OCI-LY3 (cell line): ENCODE results near the gene COL6A5.

ENCODE experiments used
- H2AFZ ChIP-seq: fragments of 200-600, 300-600 bp; shearing (Covaris generic); 2 replicates; pipeline ENCODE4 v1.6.0; 2014; ENCODE audit warnings: antibody characterized with exemption, low read depth, low read length
- H3K27ac ChIP-seq: fragments of 200-600, 300-600 bp; sonication (generic); 2 replicates; pipeline ENCODE4 v1.5.1; 2014; ENCODE audit warnings: mild to moderate bottlenecking, low read length, moderate library complexity, mixed read lengths
- H3K27me3 ChIP-seq: fragments of 200-600, 300-600 bp; sonication (generic); 2 replicates; pipeline ENCODE4 v1.6.1; 2014; ENCODE audit warnings: low read depth, low read length, mixed read lengths
- H3K36me3 ChIP-seq: fragments of 200-600, 300-600 bp; sonication (generic); replicated peaks from 2 replicates; pipeline ENCODE3; 2014; ENCODE audit warnings: low read depth, low read length, mixed read lengths
- H3K4me1 ChIP-seq: fragments of 300-600, 200-600 bp; sonication (generic); 2 replicates; pipeline ENCODE4 v1.6.1; 2014; ENCODE audit warnings: low read length, mixed read lengths
- H3K4me2 ChIP-seq: fragments of 200-600, 300-600 bp; sonication (generic); 2 replicates; pipeline ENCODE4 v1.6.1; 2014; ENCODE audit warnings: low read length, mixed read lengths
- H3K4me3 ChIP-seq: fragments of 300-600, 200-600 bp; sonication (generic); 2 replicates; pipeline ENCODE4 v1.5.1; 2014; ENCODE audit warnings: antibody characterized with exemption, mild to moderate bottlenecking, low read length, moderate library complexity
- H3K79me2 ChIP-seq: fragments of 300-600, 200-600 bp; shearing (Covaris generic); 2 replicates; pipeline ENCODE4 v1.6.1; 2014; ENCODE audit warnings: mild to moderate bottlenecking, low read length, mixed read lengths
- H3K9ac ChIP-seq: fragments of 300-600, 200-600 bp; shearing (Covaris generic); 2 replicates; pipeline ENCODE4 v1.6.0; 2014; ENCODE audit warnings: mild to moderate bottlenecking, low read length, moderate library complexity
- H3K9me3 ChIP-seq: fragments of 200-600, 300-600 bp; shearing (Covaris generic); 2 replicates; pipeline ENCODE4 v1.6.1; 2014; ENCODE audit warnings: low read length, mixed read lengths; ENCODE audit not compliant: insufficient read depth
- H4K20me1 ChIP-seq: fragments of 200-600, 300-600 bp; sonication (generic); 2 replicates; pipeline ENCODE4 v1.6.1; 2016; ENCODE audit warnings: low read length, mixed read lengths; ENCODE audit not compliant: insufficient read depth
- CTCF ChIP-seq: fragments of 200-600, 300-600 bp; sonication (generic); IDR thresholded peaks from 2 replicates; pipeline ENCODE4 v1.5.1; 2014; ENCODE audit warnings: antibody characterized with exemption, low read length, low read depth
- EZH2phosphoT487 ChIP-seq: fragments of 200-600 bp; shearing (Covaris generic); IDR thresholded peaks from 2 replicates; pipeline ENCODE4 v1.6.1; 2018; ENCODE audit warnings: antibody characterized with exemption, mixed run types, low read depth

Gene COL6A5

DNA sequence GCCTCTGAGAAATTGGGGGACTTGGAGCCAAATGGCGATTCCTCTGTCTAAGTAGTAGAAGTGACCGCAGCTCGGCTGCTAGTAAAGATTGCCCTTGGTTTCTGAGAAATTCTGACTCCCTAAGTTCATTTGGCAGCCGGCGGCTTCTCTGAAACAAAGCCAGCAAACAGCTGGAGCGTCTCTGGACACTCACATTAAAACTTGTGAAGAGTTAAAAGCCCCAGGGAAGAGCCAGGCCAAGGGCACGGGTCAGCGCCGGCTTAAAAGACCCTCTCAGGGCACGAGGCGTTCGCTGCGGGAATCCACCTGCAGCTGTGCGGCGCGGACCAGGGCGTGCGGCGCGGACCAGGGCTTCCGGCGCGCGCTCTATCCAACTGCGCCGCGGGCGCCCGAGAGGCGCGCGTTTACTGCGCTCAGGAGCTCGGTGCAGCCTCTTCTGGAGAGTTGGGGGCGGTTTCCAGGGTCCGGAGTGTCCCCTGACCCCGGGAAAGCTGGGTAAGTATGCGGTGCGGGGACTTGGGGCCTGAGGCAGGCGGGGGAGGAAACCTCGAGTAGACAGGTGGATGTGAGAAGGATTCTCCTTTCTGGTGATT, at the start of gene COL6A5:
TSS of gene COL6A5 (plus strand) at position 186 of the 593 bp plus-strand sequence. CDS start 27,967 bp downstream, outside the sequence.
- H3K4me2 ChIP-seq = no peak within 1 kb of the TSS
- no peak within 1 kb of the TSS for H3K9ac ChIP-seq
- no peak for TF ChIP-seq CTCF
- TF ChIP-seq EZH2phosphoT487 = no peak
- no peaks in the 10 kb centered on the region for H3K9me3 ChIP-seq
- no peak within 1 kb of the TSS for H3K4me3 ChIP-seq
- H3K36me3 ChIP-seq = no peaks in the 10 kb centered on the region
- no peaks in the 10 kb centered on the region for H4K20me1 ChIP-seq
- H2AFZ ChIP-seq = no peak within 1 kb of the TSS
- H3K27ac ChIP-seq = no peak within 1 kb of the TSS
- no peaks in the 10 kb centered on the region for H3K79me2 ChIP-seq
- peaks cover 4% of the 10 kb centered on the region for H3K27me3 ChIP-seq
- H3K4me1 ChIP-seq = no peaks in the 10 kb centered on the region

DNA sequence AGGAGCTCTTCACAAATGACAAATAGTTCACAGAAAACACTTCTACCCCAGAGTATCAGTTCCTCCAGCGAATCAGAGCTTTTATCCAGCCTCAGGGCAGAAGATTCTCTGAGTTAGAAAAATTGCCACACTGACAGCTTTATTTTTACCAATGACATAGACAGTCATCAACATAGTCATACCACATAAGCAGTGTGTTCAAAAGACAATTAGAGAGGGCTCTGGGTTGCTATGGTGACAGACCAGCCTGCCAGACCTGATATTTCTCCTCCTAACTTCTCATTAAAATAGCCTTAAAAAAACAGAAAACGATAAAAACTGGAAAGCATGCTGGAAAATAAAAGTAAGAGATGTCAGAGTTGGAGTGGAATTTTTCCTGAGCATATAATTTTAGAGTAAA, 45.9 kb upstream of the COL6A5 start:
- H3K27ac ChIP-seq = no peak overlapping the region
- H3K79me2 ChIP-seq = no peaks in the 10 kb centered on the region
- no peak overlapping the region for H3K4me2 ChIP-seq
- TF ChIP-seq EZH2phosphoT487 (no peak), CTCF (no peak)
- no peak overlapping the region for H3K4me3 ChIP-seq
- H2AFZ ChIP-seq = no peak overlapping the region
- no peaks in the 10 kb centered on the region for H3K4me1 ChIP-seq
- no peaks in the 10 kb centered on the region for H3K36me3 ChIP-seq
- H3K27me3 ChIP-seq = peaks cover 12% of the 10 kb centered on the region
- no peaks in the 10 kb centered on the region for H3K9me3 ChIP-seq
- H3K9ac ChIP-seq = no peak overlapping the region
- no peaks in the 10 kb centered on the region for H4K20me1 ChIP-seq

DNA sequence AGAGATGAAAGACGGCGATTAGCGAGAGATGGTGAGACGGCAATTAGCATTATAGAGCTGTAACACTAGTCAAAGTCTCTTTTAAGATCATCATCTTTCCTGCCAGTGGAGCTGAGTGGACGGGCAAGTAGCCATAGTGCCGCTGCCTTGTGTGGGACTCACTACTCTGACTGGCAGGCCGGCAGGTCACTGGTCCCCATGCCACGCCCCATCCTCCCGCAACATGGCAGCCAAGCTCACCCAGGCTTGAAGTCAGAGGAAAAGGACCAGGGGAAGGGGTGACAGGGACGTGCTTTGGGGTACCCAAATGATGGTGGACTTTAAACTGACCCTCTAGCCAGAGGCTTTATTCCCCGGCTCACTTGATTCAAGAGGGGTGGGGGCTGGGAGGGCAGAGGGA, 44.6 kb upstream of the COL6A5 start:
- Histone ChIP-seq H3K27ac (no peak overlapping the region), H3K79me2 (no peaks in the 10 kb centered on the region), H3K9me3 (no peaks in the 10 kb centered on the region), H3K9ac (no peak overlapping the region), H3K4me2 (no peak overlapping the region), H3K27me3 (peaks cover 15% of the 10 kb centered on the region), H2AFZ (no peak overlapping the region), H3K4me3 (no peak overlapping the region), H4K20me1 (no peaks in the 10 kb centered on the region), H3K4me1 (no peaks in the 10 kb centered on the region), H3K36me3 (no peaks in the 10 kb centered on the region)
- TF ChIP-seq EZH2phosphoT487 = no peak
- TF ChIP-seq CTCF = no peak

DNA sequence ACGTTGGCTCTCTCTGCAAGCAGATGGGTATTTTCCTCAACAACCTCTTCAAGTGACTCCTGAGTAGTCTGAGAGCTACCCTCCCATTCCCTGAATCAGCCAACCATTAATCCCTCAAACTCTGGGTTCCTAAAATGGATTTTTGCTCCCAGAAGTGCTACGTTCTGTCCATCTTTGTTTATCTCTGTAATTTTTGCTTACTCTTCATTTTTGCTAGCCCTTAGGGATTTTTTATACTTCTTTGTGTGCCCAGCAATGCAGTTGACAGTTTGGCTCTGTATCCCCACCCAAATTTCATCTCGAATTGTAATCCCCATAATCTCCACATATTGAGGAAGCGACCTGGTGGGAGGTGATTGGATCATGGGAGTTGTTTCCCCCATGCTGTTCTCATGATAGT, 35.4 kb upstream of the COL6A5 start:
- H2AFZ ChIP-seq = no peak overlapping the region
- no peak overlapping the region for H3K4me3 ChIP-seq
- H3K9me3 ChIP-seq = no peaks in the 10 kb centered on the region
- H3K4me1 ChIP-seq = no peaks in the 10 kb centered on the region
- no peaks in the 10 kb centered on the region for H3K36me3 ChIP-seq
- H4K20me1 ChIP-seq = no peaks in the 10 kb centered on the region
- TF ChIP-seq CTCF (no peak), EZH2phosphoT487 (no peak)
- H3K4me2 ChIP-seq = no peak overlapping the region
- H3K27ac ChIP-seq = no peak overlapping the region
- peaks cover 3% of the 10 kb centered on the region; the same call in 1 of the 2 replicates for H3K27me3 ChIP-seq
- no peak overlapping the region for H3K9ac ChIP-seq
- no peaks in the 10 kb centered on the region for H3K79me2 ChIP-seq
